GM18909 (cell line): Measurements from ENCODE around the gene NLRC5.
"Not testable (repeated sequence)": the region's sequence is repeated elsewhere in the genome, so short reads cannot be mapped to it uniquely, and the experiment has no call there.

ENCODE experiments used
- ATAC-seq: cut with Tn5 transposase; IDR thresholded peaks from one replicate; pipeline ENCODE4 v1.9.1; 2021; ENCODE audit warnings: mild to moderate bottlenecking; ENCODE audit not compliant: unreplicated experiment, poor library complexity

NLRC5 gene

GRCh38 chr16:57042157-57043111 lies 53.1 kb downstream of the NLRC5 start:
- ATAC-seq = peak; percentile 72

GRCh38 chr16:57043248-57043647 lies 53.9 kb downstream of the NLRC5 start:
- ATAC-seq = no peak

GRCh38 chr16:57044931-57045693 lies 55.8 kb downstream of the NLRC5 start:
- no peak for ATAC-seq

GRCh38 chr16:57045694-57046381 lies 56.5 kb downstream of the NLRC5 start:
- no peak for ATAC-seq

- no peak for ATAC-seq
These were observed 58.7 kb downstream of the NLRC5 start for GRCh38 chr16:57048095-57048494.

- ATAC-seq = peak; percentile 45
These were observed 60.3 kb downstream of the NLRC5 start for GRCh38 chr16:57049678-57050077.

- no peak for ATAC-seq
These were observed 62.4 kb downstream of the NLRC5 start for GRCh38 chr16:57051696-57052228.

GRCh38 chr16:57053206-57053605 lies 63.8 kb downstream of the NLRC5 start:
- no peak for ATAC-seq

GRCh38 chr16:57054338-57054737 lies 65.0 kb downstream of the NLRC5 start:
- ATAC-seq = no peak

- no peak for ATAC-seq
These were observed 65.4 kb downstream of the NLRC5 start for GRCh38 chr16:57054771-57055170.

GRCh38 chr16:57055671-57056070 lies 66.3 kb downstream of the NLRC5 start:
- no peak for ATAC-seq

GRCh38 chr16:57058291-57058861 lies 69.0 kb downstream of the NLRC5 start:
- ATAC-seq = no peak

GRCh38 chr16:57060323-57061083 lies 71.1 kb downstream of the NLRC5 start:
- no peak for ATAC-seq

- ATAC-seq = no peak
These were observed 71.9 kb downstream of the NLRC5 start for GRCh38 chr16:57061084-57061905.

GRCh38 chr16:57062329-57062728 lies 73.0 kb downstream of the NLRC5 start:
- ATAC-seq = no peak

GRCh38 chr16:57063189-57063588 lies 73.8 kb downstream of the NLRC5 start:
- not testable (repeated sequence) for ATAC-seq

- no peak for ATAC-seq
These were observed 75.6 kb downstream of the NLRC5 start for GRCh38 chr16:57064995-57065394.

- no peak for ATAC-seq
These were observed 77.3 kb downstream of the NLRC5 start for GRCh38 chr16:57066625-57067024.

GRCh38 chr16:57067347-57067746 lies 78.0 kb downstream of the NLRC5 start:
- no peak for ATAC-seq
